ENCODE measurements around the gene DCDC2C. TPM values are rescaled to one million over a fixed set of nuclear protein-coding genes. Genes with fewer than 3 reads are reported as not detected.

DCDC2C gene, protein sequence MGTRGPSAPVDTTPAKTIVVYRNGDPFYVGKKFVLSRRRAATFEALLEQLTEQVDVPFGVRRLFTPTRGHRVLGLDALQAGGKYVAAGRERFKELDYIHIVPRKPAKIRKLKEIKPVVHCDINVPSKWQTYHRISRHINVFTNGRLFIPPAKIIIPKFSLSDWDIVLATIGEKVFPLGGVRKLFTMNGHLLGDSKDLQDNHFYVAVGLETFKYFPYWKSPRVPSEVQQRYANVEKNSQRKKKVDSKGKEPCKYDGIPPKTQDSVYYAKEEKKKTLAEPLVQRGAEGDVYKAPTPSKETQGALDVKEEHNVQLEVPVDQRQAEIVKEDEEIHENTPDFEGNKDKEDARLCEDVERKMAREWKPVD
- total RNA-seq (not detected in 2 replicates), polyA plus RNA-seq (not detected in 2 replicates), polyA minus RNA-seq (ENCODE audit: low replicate concordance) (not detected in 2 replicates)
- polyA plus RNA-seq (2012): not detected in 2 replicates

DNA sequence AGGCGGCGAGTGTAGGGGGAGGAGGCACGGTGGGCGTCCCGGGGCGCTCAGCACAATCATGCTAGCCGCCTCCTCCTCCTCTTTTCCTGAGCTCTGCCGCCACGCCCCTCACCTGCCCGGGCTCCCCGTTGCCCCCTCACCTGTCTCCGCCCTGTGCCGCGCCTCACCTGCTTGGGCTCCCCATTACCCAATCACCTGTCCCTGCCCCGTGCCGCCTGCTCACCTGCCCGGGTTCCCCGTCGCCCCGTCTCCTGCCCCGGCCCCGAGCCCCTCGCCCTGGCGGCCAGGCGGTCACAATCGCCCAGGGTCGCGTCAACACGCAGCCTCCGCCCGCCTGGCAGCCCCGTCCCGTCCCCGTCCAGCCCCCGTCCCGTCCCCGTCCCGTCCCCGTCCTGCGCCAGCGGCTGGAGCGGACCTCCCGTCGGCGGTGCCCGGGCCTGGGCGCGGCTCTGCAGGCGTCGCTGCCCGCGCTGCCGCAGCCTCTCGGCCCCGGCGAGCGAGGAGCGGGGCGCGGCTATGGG lies at the start of gene DCDC2C:
Gene DCDC2C, plus strand, starts transcription at position 340 of the 521 bp plus-strand sequence. Its CDS starts 177 bp downstream, at position 517.
- no peaks in the 10 kb centered on the region for H3K27me3 ChIP-seq (ENCODE audit: control insufficient read depth, insufficient read depth, low read length)
- no peak within 1 kb of the TSS for H3K4me3 ChIP-seq (replicated peaks in 1 of 4; ENCODE audit: control extremely low read depth in 1 of 4, insufficient read depth in 1 of 4, low read depth in 3 of 4, low read length in 4 of 4)
- no peak within 1 kb of the TSS for H3K4me2 ChIP-seq (ENCODE audit: extremely low read depth, insufficient read depth, low read length)
- H2AFZ ChIP-seq (ENCODE audit: low read length): no peak within 1 kb of the TSS
- H3K9ac ChIP-seq (ENCODE audit: insufficient read depth, low read length): no peak within 1 kb of the TSS
- no peaks in the 10 kb centered on the region for H3K4me1 ChIP-seq (ENCODE audit: control insufficient read depth, extremely low read depth, insufficient read depth, low read length)
- no peaks in the 10 kb centered on the region for H3K9me3 ChIP-seq (ENCODE audit: control insufficient read depth, insufficient read depth, low read depth, low read length)
- TF ChIP-seq, protein P1, sequence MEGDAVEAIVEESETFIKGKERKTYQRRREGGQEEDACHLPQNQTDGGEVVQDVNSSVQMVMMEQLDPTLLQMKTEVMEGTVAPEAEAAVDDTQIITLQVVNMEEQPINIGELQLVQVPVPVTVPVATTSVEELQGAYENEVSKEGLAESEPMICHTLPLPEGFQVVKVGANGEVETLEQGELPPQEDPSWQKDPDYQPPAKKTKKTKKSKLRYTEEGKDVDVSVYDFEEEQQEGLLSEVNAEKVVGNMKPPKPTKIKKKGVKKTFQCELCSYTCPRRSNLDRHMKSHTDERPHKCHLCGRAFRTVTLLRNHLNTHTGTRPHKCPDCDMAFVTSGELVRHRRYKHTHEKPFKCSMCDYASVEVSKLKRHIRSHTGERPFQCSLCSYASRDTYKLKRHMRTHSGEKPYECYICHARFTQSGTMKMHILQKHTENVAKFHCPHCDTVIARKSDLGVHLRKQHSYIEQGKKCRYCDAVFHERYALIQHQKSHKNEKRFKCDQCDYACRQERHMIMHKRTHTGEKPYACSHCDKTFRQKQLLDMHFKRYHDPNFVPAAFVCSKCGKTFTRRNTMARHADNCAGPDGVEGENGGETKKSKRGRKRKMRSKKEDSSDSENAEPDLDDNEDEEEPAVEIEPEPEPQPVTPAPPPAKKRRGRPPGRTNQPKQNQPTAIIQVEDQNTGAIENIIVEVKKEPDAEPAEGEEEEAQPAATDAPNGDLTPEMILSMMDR (conservative IDR thresholded peaks at IDR 0.05 in 1 of 2, IDR thresholded peaks at IDR 0.05 in 1 of 2; ENCODE audit: low read depth in 1 of 2, low read length in 2 of 2): no peak
- no peak for TF ChIP-seq EZH2 (IDR thresholded peaks at IDR 0.05; ENCODE audit: low read length, missing control alignments)
- no peak within 1 kb of the TSS for H3K27ac ChIP-seq (ENCODE audit: insufficient read depth, low read length)
- no peaks in the 10 kb centered on the region for H3K36me3 ChIP-seq (ENCODE audit: control insufficient read depth, insufficient read depth, low read length)
- DNase-seq (ENCODE audit: low read depth in 2 of 2): no peak
- H4K20me1 ChIP-seq (ENCODE audit: control insufficient read depth, extremely low read depth, insufficient read depth, low read length): no peaks in the 10 kb centered on the region
- no peaks in the 10 kb centered on the region for H3K79me2 ChIP-seq (ENCODE audit: control insufficient read depth, insufficient read depth, low read length)

DNA sequence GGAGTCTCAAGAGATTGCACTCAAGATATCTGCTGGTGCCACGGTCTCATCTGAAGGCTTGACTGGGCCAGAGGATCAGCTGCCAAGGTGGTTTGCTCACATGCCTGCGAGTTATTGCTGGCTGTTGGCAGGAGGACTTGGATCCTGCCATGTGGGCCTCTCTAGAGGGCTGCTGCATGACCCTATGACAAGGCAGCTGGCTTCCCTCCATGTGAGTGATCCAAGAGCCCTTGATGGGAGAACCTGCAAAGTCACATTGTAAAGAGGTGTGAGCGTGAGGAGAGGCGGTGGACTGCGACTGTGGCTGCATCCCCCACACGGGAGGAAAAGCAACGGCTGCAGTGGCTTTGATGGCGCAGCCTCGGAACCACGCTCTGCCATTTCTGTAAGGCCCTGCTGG lies 49.4 kb upstream of the DCDC2C start:
- Histone ChIP-seq H3K4me2 (ENCODE audit: extremely low read depth, insufficient read depth, low read length) (no peak overlapping the region), H3K27ac (ENCODE audit: insufficient read depth, low read length) (no peak overlapping the region), H3K9ac (ENCODE audit: insufficient read depth, low read length) (no peak overlapping the region), H3K27me3 (ENCODE audit: control insufficient read depth, insufficient read depth, low read length) (no peaks in the 10 kb centered on the region), H3K9me3 (ENCODE audit: control insufficient read depth, insufficient read depth, low read depth, low read length) (no peaks in the 10 kb centered on the region), H3K36me3 (ENCODE audit: control insufficient read depth, insufficient read depth, low read length) (no peaks in the 10 kb centered on the region), H3K4me3 (replicated peaks in 1 of 4; ENCODE audit: control extremely low read depth in 1 of 4, insufficient read depth in 1 of 4, low read depth in 3 of 4, low read length in 4 of 4) (no peak overlapping the region), H2AFZ (ENCODE audit: low read length) (no peak overlapping the region), H3K79me2 (ENCODE audit: control insufficient read depth, insufficient read depth, low read length) (no peaks in the 10 kb centered on the region), H4K20me1 (ENCODE audit: control insufficient read depth, extremely low read depth, insufficient read depth, low read length) (no peaks in the 10 kb centered on the region), H3K4me1 (ENCODE audit: control insufficient read depth, extremely low read depth, insufficient read depth, low read length) (peaks cover 6% of the 10 kb centered on the region)
- DNase-seq (ENCODE audit: low read depth in 2 of 2): no peak
- TF ChIP-seq, protein P1 (conservative IDR thresholded peaks at IDR 0.05 in 1 of 2, IDR thresholded peaks at IDR 0.05 in 1 of 2; ENCODE audit: low read depth in 1 of 2, low read length in 2 of 2): no peak
- no peak for TF ChIP-seq EZH2 (IDR thresholded peaks at IDR 0.05; ENCODE audit: low read length, missing control alignments)

DNA sequence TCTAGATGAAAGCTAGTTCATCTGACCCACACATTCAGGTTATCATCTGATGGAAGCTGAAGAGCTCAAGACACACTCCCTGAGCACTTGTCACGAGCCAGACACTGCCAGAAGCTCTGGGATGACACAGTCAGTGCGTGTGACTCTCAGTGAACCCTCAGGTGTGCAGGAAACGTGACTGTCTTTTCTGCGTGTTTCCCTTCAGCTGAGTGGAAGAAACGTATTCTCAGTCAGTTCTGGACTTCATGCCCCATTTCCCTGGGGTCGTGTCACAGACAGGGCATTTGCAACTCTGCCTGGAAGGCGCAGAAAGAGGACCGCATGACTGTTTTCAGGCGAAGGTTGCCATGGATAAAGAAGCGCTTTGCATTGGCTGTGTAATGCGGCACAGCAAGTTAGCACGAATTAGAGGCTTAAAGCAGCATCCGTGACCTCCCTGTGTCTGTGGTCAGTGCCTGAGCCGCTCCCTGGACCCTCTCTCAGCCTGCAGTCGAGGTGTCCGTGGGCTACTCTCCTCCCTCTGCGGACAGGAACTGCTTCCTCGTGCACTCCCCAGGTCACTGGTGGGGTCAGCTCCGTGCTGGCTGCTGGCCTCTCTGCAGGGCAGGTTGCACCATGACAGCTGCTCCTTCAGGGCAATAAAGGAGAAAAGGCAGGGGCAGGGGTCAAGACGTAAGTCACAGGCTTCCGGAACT lies 48.7 kb upstream of the DCDC2C start:
- no peak overlapping the region for H2AFZ ChIP-seq (ENCODE audit: low read length)
- no peak overlapping the region for H3K27ac ChIP-seq (ENCODE audit: insufficient read depth, low read length)
- H3K4me1 ChIP-seq (ENCODE audit: control insufficient read depth, extremely low read depth, insufficient read depth, low read length): peaks cover 6% of the 10 kb centered on the region
- H3K4me3 ChIP-seq (replicated peaks in 1 of 4; ENCODE audit: control extremely low read depth in 1 of 4, insufficient read depth in 1 of 4, low read depth in 3 of 4, low read length in 4 of 4): no peak overlapping the region
- no peaks in the 10 kb centered on the region for H3K79me2 ChIP-seq (ENCODE audit: control insufficient read depth, insufficient read depth, low read length)
- H3K9ac ChIP-seq (ENCODE audit: insufficient read depth, low read length): no peak overlapping the region
- H4K20me1 ChIP-seq (ENCODE audit: control insufficient read depth, extremely low read depth, insufficient read depth, low read length): no peaks in the 10 kb centered on the region
- H3K9me3 ChIP-seq (ENCODE audit: control insufficient read depth, insufficient read depth, low read depth, low read length): no peaks in the 10 kb centered on the region
- no peak for DNase-seq (ENCODE audit: low read depth in 2 of 2)
- TF ChIP-seq, protein P1 (conservative IDR thresholded peaks at IDR 0.05 in 1 of 2, IDR thresholded peaks at IDR 0.05 in 1 of 2; ENCODE audit: low read depth in 1 of 2, low read length in 2 of 2): no peak
- no peak for TF ChIP-seq EZH2 (IDR thresholded peaks at IDR 0.05; ENCODE audit: low read length, missing control alignments)
- no peak overlapping the region for H3K4me2 ChIP-seq (ENCODE audit: extremely low read depth, insufficient read depth, low read length)
- H3K36me3 ChIP-seq (ENCODE audit: control insufficient read depth, insufficient read depth, low read length): no peaks in the 10 kb centered on the region
- H3K27me3 ChIP-seq (ENCODE audit: control insufficient read depth, insufficient read depth, low read length): no peaks in the 10 kb centered on the region

Data from fibroblast of lung (primary cell).